ENCODE data around the gene AMY1A.
"Not testable (repeated sequence)": the region's sequence is repeated elsewhere in the genome, so short reads cannot be mapped to it uniquely, and the experiment has no call there.

AMY1A gene

DNA sequence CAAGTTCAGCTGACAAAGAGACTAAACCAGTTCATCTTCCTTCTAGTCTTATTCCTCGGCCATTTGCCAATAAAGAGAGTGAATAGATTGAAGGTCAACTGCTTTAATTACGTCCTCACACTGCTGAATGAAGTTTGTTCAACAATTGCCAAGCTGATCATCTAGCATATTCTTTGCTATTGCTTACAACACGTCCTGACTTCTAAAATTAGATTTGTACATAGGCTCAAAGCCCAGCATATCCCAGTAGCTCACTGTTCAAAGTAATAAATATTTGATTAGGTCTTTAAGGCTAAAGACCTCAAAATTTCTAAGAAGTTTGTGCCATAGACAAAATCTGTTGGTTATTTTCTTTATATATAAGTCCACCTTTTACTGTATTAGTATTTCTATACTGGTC lies 20.8 kb downstream of the AMY1A start:
- H2AFZ ChIP-seq (ENCODE audit: low read depth, low read length): not testable (repeated sequence)

DNA sequence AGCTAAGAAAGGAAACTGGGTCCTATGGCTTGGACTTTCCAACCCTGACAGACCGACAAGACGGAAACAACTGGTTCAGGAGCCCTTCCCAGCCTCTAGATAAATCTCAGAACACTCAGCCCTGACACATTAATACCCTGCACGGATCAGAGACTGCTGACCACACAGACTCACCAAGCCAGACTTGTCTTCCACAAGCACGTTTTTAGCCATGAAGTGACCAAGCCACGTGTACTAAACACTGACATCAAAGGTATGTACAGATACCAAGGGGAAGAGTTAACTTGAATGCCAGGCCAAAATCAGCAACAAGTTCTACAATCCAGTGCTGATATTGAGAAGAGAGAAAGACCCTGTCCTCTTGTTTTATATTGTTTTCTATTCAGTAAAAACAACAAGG lies 40.5 kb downstream of the AMY1A start, which contains the start of gene AMY1B:
AMY1B (minus strand) TSS at position 101 of the 400 bp plus-strand sequence. CDS start 571 bp downstream, outside the sequence.
- not testable (repeated sequence) for H3K36me3 ChIP-seq (replicated peaks; ENCODE audit: low read depth, low read length); H3K4me2 ChIP-seq (ENCODE audit: low read length); H4K20me1 ChIP-seq (ENCODE audit: insufficient read depth, low read length); H3K9me3 ChIP-seq (ENCODE audit: insufficient read depth, low read length); H3K27me3 ChIP-seq (ENCODE audit: low read depth, low read length); H3K4me3 ChIP-seq (ENCODE audit: low read length); H3K4me1 ChIP-seq (ENCODE audit: low read length); H3K79me2 ChIP-seq (ENCODE audit: low read length); H3K9ac ChIP-seq (ENCODE audit: low read length); H3K27ac ChIP-seq (ENCODE audit: low read length); H2AFZ ChIP-seq (ENCODE audit: low read depth, low read length)

More for the DNA sequence above, 20.8 kb downstream of the AMY1A start:
- H3K36me3 ChIP-seq (replicated peaks; ENCODE audit: low read depth, low read length); H3K9me3 ChIP-seq (ENCODE audit: insufficient read depth, low read length); H4K20me1 ChIP-seq (ENCODE audit: insufficient read depth, low read length); H3K9ac ChIP-seq (ENCODE audit: low read length); H3K27ac ChIP-seq (ENCODE audit: low read length); H3K4me1 ChIP-seq (ENCODE audit: low read length); H3K27me3 ChIP-seq (ENCODE audit: low read depth, low read length); H3K4me2 ChIP-seq (ENCODE audit: low read length); H3K4me3 ChIP-seq (ENCODE audit: low read length); H3K79me2 ChIP-seq (ENCODE audit: low read length): not testable (repeated sequence)

DNA sequence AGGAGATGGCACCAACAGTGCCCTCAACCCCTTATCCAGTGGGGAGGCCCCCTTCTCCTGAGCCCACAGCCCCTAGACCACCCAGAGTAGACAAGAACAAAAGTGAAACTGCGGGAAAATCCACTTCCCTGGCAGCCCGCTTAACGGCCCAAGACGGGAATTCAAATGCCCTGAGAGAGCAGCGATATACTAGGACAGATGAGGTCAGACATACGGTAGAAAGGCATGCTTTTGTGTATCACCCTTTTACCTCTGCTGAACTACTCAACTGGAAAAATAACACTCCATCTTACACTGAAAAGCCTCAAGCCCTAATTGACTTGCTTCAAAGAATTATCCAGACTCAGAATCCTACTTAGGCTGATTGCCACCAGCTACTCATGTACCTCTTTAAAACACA lies 41.9 kb downstream of the AMY1A start:
- not testable (repeated sequence) for H3K79me2 ChIP-seq (ENCODE audit: low read length); H3K9ac ChIP-seq (ENCODE audit: low read length); H3K9me3 ChIP-seq (ENCODE audit: insufficient read depth, low read length); H2AFZ ChIP-seq (ENCODE audit: low read depth, low read length); H4K20me1 ChIP-seq (ENCODE audit: insufficient read depth, low read length); H3K4me3 ChIP-seq (ENCODE audit: low read length); H3K36me3 ChIP-seq (replicated peaks; ENCODE audit: low read depth, low read length); H3K4me2 ChIP-seq (ENCODE audit: low read length); H3K27me3 ChIP-seq (ENCODE audit: low read depth, low read length); H3K27ac ChIP-seq (ENCODE audit: low read length); H3K4me1 ChIP-seq (ENCODE audit: low read length)

DNA sequence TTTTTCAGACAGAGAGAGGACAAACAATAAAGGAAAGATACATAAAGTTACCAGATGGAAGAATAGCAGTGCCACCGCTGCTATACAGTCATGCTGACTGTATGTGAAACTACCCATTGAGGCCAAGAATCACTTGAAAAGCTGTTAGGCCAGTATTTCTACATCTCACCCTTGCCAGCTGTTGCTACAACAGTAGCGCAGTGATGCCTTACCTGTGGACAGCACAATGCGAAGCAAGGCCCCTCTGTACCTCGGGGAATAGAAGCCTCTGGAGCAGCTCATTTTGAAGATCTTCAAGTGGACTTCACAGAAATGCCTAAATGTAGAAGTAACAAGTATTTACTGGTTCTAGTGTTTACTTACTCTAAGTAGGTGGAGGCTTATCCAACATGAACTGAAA lies 45.1 kb downstream of the AMY1A start:
- not testable (repeated sequence) for H3K9me3 ChIP-seq (ENCODE audit: insufficient read depth, low read length); H3K36me3 ChIP-seq (replicated peaks; ENCODE audit: low read depth, low read length); H3K4me3 ChIP-seq (ENCODE audit: low read length); H3K79me2 ChIP-seq (ENCODE audit: low read length); H3K4me2 ChIP-seq (ENCODE audit: low read length); H3K27me3 ChIP-seq (ENCODE audit: low read depth, low read length); H4K20me1 ChIP-seq (ENCODE audit: insufficient read depth, low read length); H3K9ac ChIP-seq (ENCODE audit: low read length); H3K27ac ChIP-seq (ENCODE audit: low read length); H2AFZ ChIP-seq (ENCODE audit: low read depth, low read length); H3K4me1 ChIP-seq (ENCODE audit: low read length)

DNA sequence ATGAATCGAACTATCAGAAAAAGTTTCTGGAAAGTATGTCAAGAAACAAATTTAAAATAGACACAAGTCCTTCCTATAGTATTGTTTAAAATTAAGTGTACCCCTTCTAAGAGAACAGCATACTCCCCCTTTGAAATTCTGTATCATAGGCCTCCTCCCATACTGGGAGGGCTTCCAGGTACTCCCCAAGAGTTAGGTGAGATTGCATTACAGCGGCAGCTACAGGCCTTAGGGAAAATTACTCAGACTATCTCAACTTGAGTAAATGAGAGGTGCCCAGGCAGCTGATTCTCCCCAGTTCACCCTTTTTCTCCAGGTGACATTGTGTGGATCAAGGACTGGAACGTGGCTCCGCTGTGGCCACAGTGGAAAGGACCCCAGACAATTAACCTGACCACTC lies 45.7 kb downstream of the AMY1A start:
- H3K4me3 ChIP-seq (ENCODE audit: low read length); H3K36me3 ChIP-seq (replicated peaks; ENCODE audit: low read depth, low read length); H2AFZ ChIP-seq (ENCODE audit: low read depth, low read length); H3K27ac ChIP-seq (ENCODE audit: low read length); H4K20me1 ChIP-seq (ENCODE audit: insufficient read depth, low read length); H3K79me2 ChIP-seq (ENCODE audit: low read length); H3K9ac ChIP-seq (ENCODE audit: low read length); H3K27me3 ChIP-seq (ENCODE audit: low read depth, low read length); H3K9me3 ChIP-seq (ENCODE audit: insufficient read depth, low read length); H3K4me2 ChIP-seq (ENCODE audit: low read length); H3K4me1 ChIP-seq (ENCODE audit: low read length): not testable (repeated sequence)

DNA sequence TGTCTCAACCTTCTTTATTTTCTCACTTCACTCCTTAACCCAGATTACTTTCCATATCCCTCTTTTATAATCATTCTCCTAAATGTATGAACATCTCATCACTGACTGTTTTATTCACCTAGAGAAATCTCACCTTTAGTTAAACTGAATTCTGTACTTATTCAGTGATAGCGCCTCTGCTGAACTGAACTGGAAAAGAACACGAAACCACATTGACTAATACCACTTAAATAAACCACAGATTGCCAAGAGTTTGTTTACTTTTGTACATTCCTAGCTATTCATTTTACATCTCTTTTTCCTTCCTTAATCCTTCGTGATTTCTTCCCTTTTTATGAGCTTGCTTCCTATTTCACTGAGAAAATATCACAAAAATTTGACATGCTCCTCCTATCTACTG lies 52.1 kb downstream of the AMY1A start:
- not testable (repeated sequence) for H3K4me3 ChIP-seq (ENCODE audit: low read length); H2AFZ ChIP-seq (ENCODE audit: low read depth, low read length); H3K27me3 ChIP-seq (ENCODE audit: low read depth, low read length); H3K79me2 ChIP-seq (ENCODE audit: low read length); H3K4me1 ChIP-seq (ENCODE audit: low read length); H3K4me2 ChIP-seq (ENCODE audit: low read length); H3K36me3 ChIP-seq (replicated peaks; ENCODE audit: low read depth, low read length); H3K27ac ChIP-seq (ENCODE audit: low read length); H3K9me3 ChIP-seq (ENCODE audit: insufficient read depth, low read length); H4K20me1 ChIP-seq (ENCODE audit: insufficient read depth, low read length); H3K9ac ChIP-seq (ENCODE audit: low read length)

DNA sequence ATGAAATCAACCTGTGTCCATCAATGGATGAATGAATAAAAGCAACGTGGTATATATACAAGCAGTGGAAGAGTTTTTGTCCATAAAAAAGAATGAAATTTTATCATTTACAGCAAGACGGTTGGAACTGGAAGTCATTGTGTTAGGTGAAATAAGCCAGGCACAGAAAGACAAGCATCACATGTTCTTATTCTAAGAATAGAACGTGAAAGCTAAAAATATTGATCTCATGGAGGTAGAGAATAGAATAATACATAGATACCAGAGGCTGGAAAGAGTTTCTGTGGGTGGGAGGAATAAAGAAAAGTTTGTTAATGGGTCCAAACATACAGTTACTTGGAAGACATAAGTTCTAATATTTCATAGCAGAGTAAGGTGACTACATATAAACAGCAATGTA lies 54.8 kb downstream of the AMY1A start:
- not testable (repeated sequence) for H3K79me2 ChIP-seq (ENCODE audit: low read length); H3K27me3 ChIP-seq (ENCODE audit: low read depth, low read length); H3K27ac ChIP-seq (ENCODE audit: low read length); H3K4me3 ChIP-seq (ENCODE audit: low read length); H3K9me3 ChIP-seq (ENCODE audit: insufficient read depth, low read length); H3K4me1 ChIP-seq (ENCODE audit: low read length); H3K4me2 ChIP-seq (ENCODE audit: low read length); H4K20me1 ChIP-seq (ENCODE audit: insufficient read depth, low read length); H3K9ac ChIP-seq (ENCODE audit: low read length); H3K36me3 ChIP-seq (replicated peaks; ENCODE audit: low read depth, low read length); H2AFZ ChIP-seq (ENCODE audit: low read depth, low read length)
